Pancreas (tissue), 10 donors: Measurements from ENCODE around the gene RND3. TPM values are rescaled to one million over a fixed set of nuclear protein-coding genes. Genes with fewer than 3 reads are reported as not detected.

ENCODE experiments used
- ATAC-seq, 4 donors: fragments of 200-7000 bp; cut with Tn5 transposase; one replicate each; pipeline versions ENCODE4 v1.8.0 to v1.9.1; 2020; ENCODE audit warnings: mild to moderate bottlenecking in 4 of 4, moderate library complexity in 4 of 4
- DNase-seq, 6 donors: peaks; one replicate each; pipeline ENCODE4 v3.0.0-alpha.2; 2020
- FAIRE-seq: peaks from 2 replicates; lab custom pipeline; 2012; peaks lifted over from hg19 to GRCh38; lab: Jason Lieb, UNC
- H3K27ac ChIP-seq, 4 donors: fragments of 200-600 bp; sonication (generic); 1 replicate in 3 of 4; 2 replicates in 1 of 4; pipeline versions ENCODE4 v1.5.0 to v1.8.0; 2020
- H3K27me3 ChIP-seq, 4 donors: fragments of 200-600 bp; one replicate each; pipeline ENCODE4 v1.8.0; 2021
- H3K36me3 ChIP-seq, 3 donors: fragments of 200-600 bp; sonication (generic) in 1 of 3; one replicate each; pipeline versions ENCODE4 v1.5.0 to v1.8.0; 2020 to 2021
- H3K4me1 ChIP-seq, 3 donors: fragments of 200-600 bp; one replicate each; pipeline ENCODE4 v1.8.0; 2021
- H3K4me3 ChIP-seq, 4 donors: fragments of 200-600 bp; sonication (generic) in 2 of 4; one replicate each; pipeline versions ENCODE4 v1.5.0 to v1.8.0; 2020 to 2021
- H3K9me3 ChIP-seq, 4 donors: fragments of 200-600 bp; one replicate each; pipeline ENCODE4 v1.8.0; 2021
- WGBS, 2 donors: extraction: QIAGEN DNeasy Blood & Tissue Kit; methylation state at CpG; one replicate each; pipeline ENCODE4 v1.1.7; 2013; 5-methylcytosine and 5-hydroxymethylcytosine counted together
- intact Hi-C, 3 donors: fragments of 100-400 bp; cut with DNase I; formaldehyde crosslinking; loops; one replicate each; pipeline versions ENCODE4 v1.11.1 to v1.14.2; 2022
- polyA plus RNA-seq, 2 donors: library from polyadenylated mRNA; stranded (reverse); fragments of 200-250 nt; gene quantifications; one replicate each; pipeline ENCODE4 v1.2.3, GENCODE V29; 2013
- total RNA-seq, 6 donors: library from RNA; stranded (reverse); fragmentation: NEBNext Ultra II Directional in 4 of 6; extraction: Animal tissue kit (Norgen Biotek cat#: 25700) in 4 of 6; gene quantifications; one replicate each; pipeline versions ENCODE4 v1.2.1 to v1.2.4, GENCODE V29; 2021 to 2023
- TF ChIP-seq, protein P1 (sequence below), 4 donors: fragments of 200-600 bp; sonication (generic) in 3 of 4; IDR thresholded peaks; one replicate each; pipeline versions ENCODE4 v1.5.0 to v1.8.0; 2021; ENCODE audit warnings: antibody characterized with exemption in 4 of 4
- donor health status: healthy with polysubstance abuse.
- donor health status: DM: no; HTN: no; CAD: no; lungs with moderate emphysema.
- donor health status: DM: no; HTN: no; CAD: no.
- donor health status: control.
- donor health status: control.
- donor health status: Bipolar disorder and iron deficiency.
- donor health status: DM: yes; HTN: yes; CAD: no.
- donor health status: DM: no; HTN: no; CAD: no.
- donor health status: DM: no; HTN: no; CAD: no.
- donor health status: DM: yes; HTN: yes; CAD: no.

Gene RND3
- total and polyA plus RNA-seq, 8 donors, result 3.9 to 9.8 (median 4.7) TPM

DNA sequence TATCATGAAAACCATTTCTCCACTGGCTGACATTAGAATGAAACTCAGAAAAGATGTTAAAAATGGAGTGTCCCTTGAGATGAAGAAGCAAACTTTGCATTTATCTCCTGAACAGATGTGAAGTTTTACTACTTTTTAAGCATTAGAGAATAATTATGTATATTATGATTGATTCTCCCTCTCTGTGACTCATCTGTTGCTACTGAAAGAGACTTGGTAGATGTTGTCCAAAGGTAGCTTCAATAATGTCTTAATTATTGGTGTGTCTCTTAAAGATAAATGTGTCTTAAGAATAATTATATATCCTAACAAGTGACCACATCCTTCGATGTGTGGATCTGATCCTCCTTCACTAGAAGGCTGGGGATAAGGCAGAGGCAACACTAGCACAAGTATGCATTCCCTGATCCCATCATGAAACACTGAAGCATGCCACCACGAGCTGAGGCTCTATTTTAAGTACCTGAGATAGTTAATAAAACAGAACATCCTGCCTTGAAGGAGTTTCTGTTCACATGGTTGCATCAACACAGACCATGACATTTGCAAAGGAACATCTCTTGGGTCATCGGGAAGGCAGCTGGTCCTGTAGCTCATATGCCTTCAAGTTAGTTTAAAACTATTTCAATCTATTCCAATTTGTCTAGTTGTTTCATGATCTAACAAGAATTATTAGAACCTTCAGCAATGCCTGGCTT lies 15.5 kb downstream of the RND3 start:
- Histone ChIP-seq H3K9me3 (no peaks in the 10 kb centered on the region), H3K27me3 (no peaks in the 10 kb centered on the region), H3K4me3 (no peak overlapping the region), H3K4me1 (peaks cover 0 to 7% (median under 1%) of the 10 kb centered on the region in 3 donors), H3K27ac (no peak overlapping the region), H3K36me3 (peaks cover 0 to 8% (median 0%) of the 10 kb centered on the region in 3 donors)
- TF ChIP-seq, protein P1, sequence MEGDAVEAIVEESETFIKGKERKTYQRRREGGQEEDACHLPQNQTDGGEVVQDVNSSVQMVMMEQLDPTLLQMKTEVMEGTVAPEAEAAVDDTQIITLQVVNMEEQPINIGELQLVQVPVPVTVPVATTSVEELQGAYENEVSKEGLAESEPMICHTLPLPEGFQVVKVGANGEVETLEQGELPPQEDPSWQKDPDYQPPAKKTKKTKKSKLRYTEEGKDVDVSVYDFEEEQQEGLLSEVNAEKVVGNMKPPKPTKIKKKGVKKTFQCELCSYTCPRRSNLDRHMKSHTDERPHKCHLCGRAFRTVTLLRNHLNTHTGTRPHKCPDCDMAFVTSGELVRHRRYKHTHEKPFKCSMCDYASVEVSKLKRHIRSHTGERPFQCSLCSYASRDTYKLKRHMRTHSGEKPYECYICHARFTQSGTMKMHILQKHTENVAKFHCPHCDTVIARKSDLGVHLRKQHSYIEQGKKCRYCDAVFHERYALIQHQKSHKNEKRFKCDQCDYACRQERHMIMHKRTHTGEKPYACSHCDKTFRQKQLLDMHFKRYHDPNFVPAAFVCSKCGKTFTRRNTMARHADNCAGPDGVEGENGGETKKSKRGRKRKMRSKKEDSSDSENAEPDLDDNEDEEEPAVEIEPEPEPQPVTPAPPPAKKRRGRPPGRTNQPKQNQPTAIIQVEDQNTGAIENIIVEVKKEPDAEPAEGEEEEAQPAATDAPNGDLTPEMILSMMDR (IDR thresholded peaks at IDR 0.05), result no peak
- DNase-seq, result no peak
- intact Hi-C loops, result no loop called here
- no peak for FAIRE-seq
- WGBS, 2 donors, result 77 to 85% methylated on average over 3 of the region's 3 CpGs
- no peak for ATAC-seq

GRCh38 chr2:150470435-150470834 lies 17.0 kb downstream of the RND3 start:
- H3K27ac ChIP-seq, result no peak overlapping the region
- H3K4me3 ChIP-seq, result no peak overlapping the region
- ATAC-seq (no peak), DNase-seq (no peak), FAIRE-seq (no peak)
- H3K27me3 ChIP-seq, result no peaks in the 10 kb centered on the region
- no peaks in the 10 kb centered on the region for H3K9me3 ChIP-seq
- intact Hi-C loops, result no loop called here
- TF ChIP-seq, protein P1 (IDR thresholded peaks at IDR 0.05), result no peak
- WGBS, 2 donors, result 41 to 46% methylated on average over 5 of the region's 5 CpGs
- peaks cover 0 to 8% (median 0%) of the 10 kb centered on the region in 3 donors for H3K36me3 ChIP-seq
- no peaks in the 10 kb centered on the region for H3K4me1 ChIP-seq

DNA sequence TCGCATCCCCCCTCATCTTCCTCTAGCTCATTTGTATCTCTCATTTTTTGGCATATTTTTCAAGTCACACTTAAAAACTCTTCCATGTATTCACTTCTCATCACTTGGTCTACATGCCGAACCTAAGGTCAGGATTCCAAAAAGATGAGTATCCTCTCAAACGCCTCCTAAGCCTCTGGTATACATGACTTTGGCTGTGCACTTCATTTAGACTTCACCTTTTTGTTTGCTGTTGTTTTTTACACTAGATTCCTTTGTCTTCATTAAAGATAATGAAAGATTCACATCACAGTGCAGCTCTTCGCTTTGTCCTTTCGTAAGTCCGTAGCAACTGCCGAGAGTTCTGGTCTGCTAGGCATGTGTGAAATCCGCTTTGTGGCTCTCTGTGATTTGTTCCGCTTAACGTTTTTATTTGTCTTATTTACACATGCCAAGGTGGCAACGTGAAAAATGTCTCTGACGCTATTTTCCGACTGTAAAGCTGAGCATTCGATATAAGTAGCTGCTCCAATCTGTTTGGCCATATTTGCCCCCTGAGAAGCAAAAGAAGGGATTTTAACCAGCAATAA lies 17.7 kb downstream of the RND3 start:
- DNase-seq (no peak), FAIRE-seq (no peak), ATAC-seq (no peak)
- intact Hi-C loops, result no loop called here
- Histone ChIP-seq H3K27ac (no peak overlapping the region), H3K4me1 (no peaks in the 10 kb centered on the region), H3K27me3 (no peaks in the 10 kb centered on the region), H3K36me3 (peaks cover 0 to 8% (median 0%) of the 10 kb centered on the region in 3 donors), H3K4me3 (no peak overlapping the region), H3K9me3 (no peaks in the 10 kb centered on the region)
- TF ChIP-seq, protein P1 (IDR thresholded peaks at IDR 0.05), result no peak
- WGBS, 2 donors, result 76 to 90% methylated on average over 14 of the region's 14 CpGs

- TF ChIP-seq, protein P1 (IDR thresholded peaks at IDR 0.05), result no peak
- Histone ChIP-seq H3K4me3 (no peak overlapping the region), H3K36me3 (peaks cover 0 to 8% (median 0%) of the 10 kb centered on the region in 3 donors), H3K9me3 (no peaks in the 10 kb centered on the region), H3K4me1 (no peaks in the 10 kb centered on the region), H3K27ac (no peak overlapping the region), H3K27me3 (no peaks in the 10 kb centered on the region)
- FAIRE-seq (no peak), DNase-seq (no peak), ATAC-seq (no peak)
- intact Hi-C loops, result no loop called here
- WGBS, 2 donors, result 63 to 74% methylated on average over 7 of the region's 7 CpGs
These were observed 19.0 kb downstream of the RND3 start for GRCh38 chr2:150468350-150468960.

DNA sequence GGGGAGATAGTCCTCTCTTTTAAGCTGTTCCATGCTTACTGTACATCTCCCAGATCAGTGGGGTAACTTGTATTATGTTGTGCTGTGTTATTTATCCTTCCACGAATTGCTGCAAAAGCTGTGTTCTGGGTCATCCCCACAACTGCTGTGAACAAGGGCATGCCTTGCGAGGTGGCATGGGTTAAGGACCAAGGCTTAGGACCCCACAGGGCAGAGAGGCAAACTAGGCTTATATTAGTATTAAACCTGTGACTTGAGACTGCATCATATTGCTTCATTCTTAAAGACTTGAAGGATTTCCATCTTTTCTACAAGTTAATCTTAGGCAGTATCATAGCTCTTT lies 19.9 kb downstream of the RND3 start:
- H3K36me3 ChIP-seq, result peaks cover 0 to 8% (median 0%) of the 10 kb centered on the region in 3 donors
- 76 to 77% methylated on average over 2 of the region's 2 CpGs for WGBS, 2 donors
- H3K27me3 ChIP-seq, result no peaks in the 10 kb centered on the region
- no peak overlapping the region for H3K27ac ChIP-seq
- H3K9me3 ChIP-seq, result no peaks in the 10 kb centered on the region
- H3K4me1 ChIP-seq, result no peaks in the 10 kb centered on the region
- H3K4me3 ChIP-seq, result no peak overlapping the region
- no peak for FAIRE-seq
- ATAC-seq, result no peak
- no peak for DNase-seq
- intact Hi-C loops, result no loop called here
- TF ChIP-seq, protein P1 (IDR thresholded peaks at IDR 0.05), result no peak
